A172 (cell line): Measurements from ENCODE around the gene RBCK1. TPM values are rescaled to one million over a fixed set of nuclear protein-coding genes. Genes with fewer than 3 reads are reported as not detected.
A peak's percentile ranks its signal among the peaks of the same experiment; 100 is the strongest.
"Not testable (repeated sequence)": the region's sequence is repeated elsewhere in the genome, so short reads cannot be mapped to it uniquely, and the experiment has no call there.

Experiments used
- DNase-seq: peaks from one replicate; pipeline ENCODE4 v3.0.0-alpha.2; 2015; ENCODE audit warnings: low spot score
- total RNA-seq: library from RNA; depleted of rRNA; stranded (reverse); fragments of >200 nt; shearing (Covaris generic); gene quantifications from 2 replicates; pipeline ENCODE4 v1.2.3, GENCODE V29; 2014; rRNA removed

The RBCK1 gene
- total RNA-seq, result 101 and 129 TPM in 2 replicates

DNA sequence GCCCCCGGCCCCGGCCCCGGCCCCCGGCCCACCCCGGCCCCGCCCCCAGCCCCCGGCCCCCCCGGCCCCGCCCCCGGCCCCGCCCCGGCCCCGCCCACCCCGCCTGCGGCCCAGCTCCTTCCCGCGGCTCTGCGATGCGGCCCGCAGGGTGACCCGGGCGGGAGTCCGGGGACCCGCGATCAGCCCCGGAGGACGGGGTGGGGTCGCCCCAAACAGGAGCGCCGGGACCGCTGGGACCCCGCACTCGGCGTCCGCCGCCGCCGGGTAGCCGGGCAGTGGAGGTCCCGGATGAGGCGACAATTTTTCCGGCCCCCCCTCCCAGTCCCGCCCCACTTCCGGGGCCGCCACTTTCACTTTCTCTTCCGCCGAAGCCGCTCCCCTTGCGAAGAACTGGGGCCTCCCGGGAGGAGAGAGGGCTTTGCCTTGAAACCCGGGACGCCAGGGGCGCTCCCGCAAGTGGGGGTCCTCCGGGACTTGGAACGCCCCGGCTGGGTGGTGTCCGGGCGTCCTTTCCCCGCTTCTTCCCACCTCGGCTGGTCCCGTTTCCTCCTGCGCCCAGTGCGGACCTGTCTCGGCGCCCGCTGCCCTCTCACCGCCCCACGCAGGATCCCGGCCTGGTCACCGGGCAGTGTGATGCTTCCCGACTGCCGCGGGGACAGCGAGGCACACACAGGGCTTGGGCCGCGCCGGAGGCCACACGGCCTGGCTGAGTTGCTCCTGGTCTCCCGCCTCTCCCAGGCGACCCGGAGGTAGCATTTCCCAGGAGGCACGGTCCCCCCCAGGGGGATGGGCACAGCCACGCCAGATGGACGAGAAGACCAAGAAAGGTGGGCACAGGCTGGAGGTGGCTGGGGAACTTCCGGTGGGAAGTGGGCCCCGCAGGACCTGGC lies at the start of gene RBCK1:
Gene RBCK1, plus strand, starts transcription at position 347 of the 890 bp plus-strand sequence. Its CDS starts 459 bp downstream, at position 806.
- DNase-seq, result peak; percentile 74

DNA sequence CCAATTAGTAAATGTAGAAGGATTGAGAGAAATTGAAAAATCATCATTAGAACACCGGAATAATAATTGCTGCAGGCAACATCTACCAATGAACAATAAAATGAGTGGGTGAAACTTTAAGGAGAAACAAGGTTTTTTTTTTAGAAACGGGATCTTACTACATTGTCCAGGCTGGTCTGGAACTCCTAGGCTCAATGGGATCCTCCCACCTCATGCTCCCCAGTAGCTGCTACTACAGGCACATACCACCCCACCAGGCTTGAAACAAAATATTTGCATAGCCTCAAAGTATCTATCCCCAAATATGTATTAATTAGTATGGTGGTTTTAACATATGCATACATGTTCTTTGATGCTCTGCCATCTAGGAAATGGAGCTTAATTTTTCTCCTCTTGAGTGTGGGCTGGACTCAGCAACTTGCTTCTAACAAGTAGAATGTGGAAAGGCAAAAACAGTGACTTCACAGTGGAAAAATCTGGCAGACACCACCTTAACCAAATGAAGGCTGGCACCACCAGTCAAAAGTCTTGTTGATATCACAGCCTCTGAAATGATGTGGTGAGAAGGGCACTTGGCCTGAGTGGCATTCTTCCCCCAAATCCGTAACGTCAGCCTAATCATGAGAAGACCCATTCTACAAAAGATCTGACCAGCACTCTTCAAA lies 49.1 kb upstream of the RBCK1 start:
- DNase-seq, result no peak

DNA sequence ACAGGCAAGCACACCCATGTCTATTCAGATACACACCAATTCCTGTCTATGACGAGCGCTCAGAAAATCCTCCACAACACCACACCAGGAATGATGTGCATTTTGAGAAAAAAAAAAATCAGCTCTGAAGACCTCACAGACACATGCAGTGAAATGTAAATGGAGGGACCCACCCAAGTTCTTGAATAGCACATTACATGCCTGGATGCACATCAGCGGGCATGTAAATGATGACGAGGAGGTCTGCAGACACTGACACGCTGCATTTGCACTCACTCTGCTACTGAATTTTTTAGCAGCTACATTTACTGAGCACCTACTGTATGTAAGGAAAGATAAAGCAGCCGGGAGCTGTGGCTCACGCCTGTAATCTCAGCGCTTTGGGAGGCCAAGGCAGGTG lies 46.5 kb upstream of the RBCK1 start:
- DNase-seq, result no peak

DNA sequence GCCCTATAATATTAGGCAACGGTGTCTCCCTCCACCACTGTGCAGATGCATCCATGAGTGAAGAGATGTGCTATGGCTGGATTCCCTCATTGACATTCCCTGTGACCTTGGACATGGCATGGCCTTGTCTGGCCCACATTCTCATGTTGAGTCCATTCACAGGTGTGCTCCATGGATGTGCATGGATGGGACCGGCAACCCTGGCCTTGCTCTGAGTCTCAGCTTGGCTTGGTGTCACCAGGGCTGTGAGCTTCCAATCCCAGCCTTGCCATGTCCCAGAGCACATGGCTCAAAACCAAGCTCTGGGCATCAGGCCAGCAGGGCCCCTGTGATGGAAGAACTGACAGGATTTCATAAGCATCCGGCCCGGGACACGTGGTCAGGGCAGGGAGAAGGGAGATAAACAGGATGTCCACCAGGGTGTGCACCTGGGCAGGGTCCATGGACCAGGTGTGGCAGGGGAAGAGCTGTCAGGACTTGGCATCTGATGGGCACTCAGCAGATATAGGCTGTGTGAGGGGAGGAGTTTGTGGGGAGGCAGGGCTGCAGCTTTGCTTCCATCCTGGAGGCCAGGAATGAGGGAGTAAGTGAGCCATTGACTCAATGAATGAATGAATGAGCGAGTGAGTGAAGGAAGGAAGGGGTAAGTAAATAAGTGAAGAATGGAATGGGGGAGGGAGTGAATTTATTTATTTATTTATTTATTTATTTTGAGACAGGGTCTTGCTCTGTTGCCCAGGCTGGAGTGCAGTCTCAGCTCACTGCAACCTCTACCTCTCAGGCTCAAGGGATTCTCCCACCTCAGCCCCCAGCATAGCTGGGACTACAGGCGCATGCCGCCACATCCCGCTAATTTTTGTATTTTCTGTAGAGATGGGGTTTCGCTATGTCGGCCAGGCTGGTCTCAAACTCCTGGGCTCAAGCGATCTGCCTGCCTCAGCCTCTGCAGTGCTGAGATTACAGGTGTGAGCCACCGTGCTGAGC lies 45.5 kb upstream of the RBCK1 start:
- peak; percentile 91 for DNase-seq

DNA sequence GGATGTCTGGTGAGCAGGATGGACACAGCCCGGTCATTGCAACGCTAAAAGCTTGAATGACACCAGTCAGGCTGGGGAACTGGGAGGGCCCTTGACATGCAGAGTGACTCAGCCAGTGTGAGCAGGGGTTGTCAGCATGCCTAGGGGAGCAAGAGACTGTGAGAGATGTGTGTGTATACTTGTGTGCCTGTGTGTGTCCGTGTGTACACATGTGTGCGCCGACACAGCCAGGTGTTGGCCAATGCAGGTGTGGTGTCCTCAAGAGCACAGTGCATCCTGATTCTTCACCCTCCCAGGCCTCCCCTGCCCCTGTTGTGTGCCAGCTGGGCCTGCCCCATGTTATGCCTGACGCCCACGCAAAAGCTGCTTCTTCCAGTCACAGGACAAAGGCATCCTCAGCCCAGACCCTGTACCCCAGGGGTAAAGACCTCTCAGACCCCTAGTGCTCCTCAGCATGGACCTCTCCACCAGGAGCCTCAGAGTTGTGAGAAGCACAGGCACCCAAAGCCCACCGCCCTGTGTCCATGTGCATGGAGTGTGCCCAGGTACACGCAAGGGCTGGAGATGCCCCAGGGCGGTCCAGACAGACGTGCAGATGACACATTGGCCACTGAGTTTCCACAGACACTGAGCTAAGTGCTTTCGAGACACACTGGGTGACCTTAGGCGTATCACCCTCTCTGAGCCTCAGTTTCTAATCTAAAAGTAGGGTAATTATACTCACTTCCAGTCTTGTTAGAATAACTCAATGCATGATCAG lies 44.6 kb upstream of the RBCK1 start:
- DNase-seq, result no peak

DNA sequence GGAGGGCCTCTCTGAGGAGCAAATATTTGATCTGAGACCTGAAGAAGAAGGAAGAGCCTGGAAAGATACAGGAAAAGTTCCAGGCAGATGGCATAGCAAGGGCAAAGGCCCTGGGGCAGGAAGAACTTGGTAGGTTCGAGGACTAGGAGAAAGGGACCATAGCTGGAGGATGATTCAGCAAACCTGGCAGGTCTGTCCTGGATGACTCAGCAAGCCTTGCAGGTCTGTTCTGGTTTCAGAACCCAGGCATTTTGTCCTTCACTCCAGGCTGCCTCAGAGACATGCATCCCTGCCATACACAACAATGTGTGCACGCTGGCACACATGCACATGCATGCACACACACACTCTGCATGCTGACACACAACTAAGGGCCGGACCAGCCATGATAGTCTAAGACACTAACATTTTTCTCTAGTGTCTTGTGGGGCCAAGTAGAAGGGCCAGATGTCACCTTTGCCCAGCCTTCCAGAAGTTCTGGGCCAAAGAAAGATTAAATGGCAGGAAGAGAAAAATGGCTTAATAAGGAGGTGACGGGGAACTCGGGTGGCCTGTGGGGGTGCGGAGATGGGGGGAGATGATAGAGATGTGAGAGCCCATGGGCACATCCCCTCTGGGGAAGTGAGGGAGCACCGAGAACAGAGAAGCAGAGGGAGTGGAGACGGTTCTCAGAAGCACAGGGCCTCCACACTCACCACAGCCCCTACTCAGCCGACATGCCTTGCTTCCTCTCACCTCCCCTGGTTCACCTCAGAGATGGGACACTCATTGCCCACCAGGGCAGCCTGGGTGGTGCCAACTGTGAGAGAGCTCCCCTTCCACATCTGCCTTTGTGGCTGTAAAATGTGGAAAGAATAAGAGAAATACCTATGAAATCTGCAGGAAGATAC lies 42.9 kb upstream of the RBCK1 start:
- DNase-seq, result peak; percentile 66

DNA sequence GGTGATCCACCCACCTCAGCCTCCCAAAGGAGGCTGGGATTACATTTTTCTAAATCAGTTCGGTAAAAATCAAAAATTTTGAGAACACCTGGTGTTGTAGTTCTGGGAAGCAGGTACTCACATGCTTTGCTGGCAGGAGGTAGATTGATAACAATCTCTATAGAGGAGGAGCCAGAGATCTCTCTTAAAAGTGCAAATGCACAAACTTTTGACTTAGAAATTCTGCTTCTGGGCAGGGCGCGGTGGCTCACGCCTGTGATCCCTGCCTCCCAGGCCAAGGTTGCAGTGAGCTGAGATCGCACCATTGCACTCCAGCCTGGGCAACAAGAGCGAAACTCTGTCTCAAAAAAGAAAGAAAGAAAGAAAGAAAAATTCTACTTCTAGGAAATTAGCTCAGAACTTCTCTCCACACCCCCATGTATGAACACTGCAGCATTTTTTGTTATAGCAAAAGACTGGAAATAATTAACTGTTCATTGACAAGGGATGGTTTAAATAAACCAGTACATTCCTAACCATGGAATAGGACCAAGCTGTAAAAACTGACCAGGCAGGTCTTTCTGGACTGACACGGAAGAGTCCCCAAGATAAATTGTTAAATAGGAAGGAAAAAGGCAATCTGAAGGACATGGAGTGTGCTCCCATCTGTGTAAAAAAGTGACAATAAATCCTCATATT lies 41.9 kb upstream of the RBCK1 start:
- DNase-seq, result no peak

DNA sequence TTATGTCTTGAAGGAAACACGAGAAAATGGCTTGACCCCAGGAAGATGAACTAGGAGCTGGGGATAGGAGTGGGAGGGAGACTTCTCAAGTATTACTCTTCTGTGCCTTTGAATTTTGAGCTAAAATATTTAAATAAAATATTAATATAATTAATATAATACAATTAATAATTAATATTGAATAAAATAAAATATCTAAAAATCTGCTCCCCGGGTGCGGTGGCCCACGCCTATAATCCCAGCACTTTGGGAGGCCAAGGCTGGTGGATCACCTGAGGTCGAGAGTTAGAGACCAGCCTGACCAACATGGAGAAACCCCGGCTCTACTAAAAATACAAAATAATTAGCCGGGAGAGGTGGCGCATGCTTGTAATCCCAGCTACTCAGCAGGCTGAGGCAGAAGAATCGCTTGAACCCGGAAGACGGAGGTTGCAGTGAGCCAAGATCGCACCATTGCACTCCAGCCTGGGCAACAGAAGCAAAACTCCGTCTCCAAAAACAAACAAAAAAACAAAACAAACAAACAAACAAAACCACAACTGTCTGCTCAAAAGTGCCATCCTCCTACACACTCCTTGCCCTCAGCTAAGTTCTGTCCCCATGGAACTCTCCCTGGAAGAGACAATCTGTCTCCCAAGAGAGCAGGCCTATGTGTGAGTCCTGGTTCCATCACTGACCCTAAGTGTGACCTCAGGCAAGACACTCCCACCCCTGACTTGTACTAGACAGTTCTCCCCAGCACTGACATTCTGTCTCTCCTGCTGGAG lies 41.2 kb upstream of the RBCK1 start:
- DNase-seq, result no peak

DNA sequence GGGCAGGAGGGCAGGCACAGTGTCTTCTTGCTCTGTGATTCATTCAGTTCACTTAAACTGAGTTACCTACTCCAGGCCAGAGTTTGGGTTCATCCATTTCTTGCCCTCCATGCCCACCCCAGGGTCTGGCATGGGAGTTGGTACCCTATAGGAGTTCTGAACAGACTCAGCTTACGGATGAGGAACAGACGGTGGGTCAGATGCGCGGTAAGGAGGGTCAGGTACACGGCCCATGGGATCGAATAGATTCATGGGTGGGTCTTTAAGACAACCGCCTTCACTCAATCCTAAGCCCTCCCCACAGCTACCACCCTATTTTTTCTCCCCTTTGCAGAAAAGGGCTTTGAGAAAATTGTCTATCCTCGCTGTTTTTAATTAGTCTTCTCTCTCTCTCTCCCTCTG lies 40.6 kb upstream of the RBCK1 start:
- no peak for DNase-seq

DNA sequence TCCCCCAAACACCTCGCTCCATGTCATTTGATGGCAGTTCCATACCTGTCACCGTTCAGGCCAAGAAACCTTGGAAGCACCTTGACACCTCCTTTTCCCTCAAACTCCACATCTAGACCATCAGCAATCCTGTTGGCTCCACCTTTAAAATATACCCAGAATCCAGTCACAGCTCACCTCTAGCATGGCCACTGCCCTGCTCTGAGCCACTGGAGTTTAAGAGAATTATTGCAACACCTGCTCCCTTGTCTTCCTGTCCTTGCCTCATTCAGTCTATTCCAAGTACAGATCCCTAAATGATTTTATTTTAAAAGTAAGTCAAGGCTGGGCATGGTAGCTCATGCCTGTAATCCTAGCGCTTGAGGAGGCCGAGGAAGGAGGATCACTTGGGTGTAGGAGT lies 39.2 kb upstream of the RBCK1 start:
- no peak for DNase-seq

DNA sequence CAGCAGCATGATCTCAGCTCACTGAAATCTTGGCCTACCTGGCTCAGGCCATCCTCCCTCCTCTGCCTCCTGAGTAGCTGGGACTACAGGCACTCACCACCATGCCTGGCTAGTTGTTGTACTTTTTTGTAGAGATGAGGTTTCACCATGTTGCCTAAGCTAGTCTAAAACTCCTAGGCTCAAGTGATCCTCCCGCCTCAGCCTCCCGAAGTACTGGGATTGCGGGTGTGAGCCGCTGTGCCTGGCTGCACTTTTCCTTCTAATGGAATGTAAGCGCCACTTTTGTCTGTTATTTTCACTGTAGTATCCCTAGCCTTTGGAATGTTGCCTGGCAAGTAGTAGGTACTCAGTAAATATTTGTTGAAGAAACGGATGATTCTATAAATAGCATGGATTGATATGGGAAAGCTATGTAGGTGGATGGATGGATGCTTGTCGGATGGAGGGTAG lies 37.9 kb upstream of the RBCK1 start:
- DNase-seq, result no peak

DNA sequence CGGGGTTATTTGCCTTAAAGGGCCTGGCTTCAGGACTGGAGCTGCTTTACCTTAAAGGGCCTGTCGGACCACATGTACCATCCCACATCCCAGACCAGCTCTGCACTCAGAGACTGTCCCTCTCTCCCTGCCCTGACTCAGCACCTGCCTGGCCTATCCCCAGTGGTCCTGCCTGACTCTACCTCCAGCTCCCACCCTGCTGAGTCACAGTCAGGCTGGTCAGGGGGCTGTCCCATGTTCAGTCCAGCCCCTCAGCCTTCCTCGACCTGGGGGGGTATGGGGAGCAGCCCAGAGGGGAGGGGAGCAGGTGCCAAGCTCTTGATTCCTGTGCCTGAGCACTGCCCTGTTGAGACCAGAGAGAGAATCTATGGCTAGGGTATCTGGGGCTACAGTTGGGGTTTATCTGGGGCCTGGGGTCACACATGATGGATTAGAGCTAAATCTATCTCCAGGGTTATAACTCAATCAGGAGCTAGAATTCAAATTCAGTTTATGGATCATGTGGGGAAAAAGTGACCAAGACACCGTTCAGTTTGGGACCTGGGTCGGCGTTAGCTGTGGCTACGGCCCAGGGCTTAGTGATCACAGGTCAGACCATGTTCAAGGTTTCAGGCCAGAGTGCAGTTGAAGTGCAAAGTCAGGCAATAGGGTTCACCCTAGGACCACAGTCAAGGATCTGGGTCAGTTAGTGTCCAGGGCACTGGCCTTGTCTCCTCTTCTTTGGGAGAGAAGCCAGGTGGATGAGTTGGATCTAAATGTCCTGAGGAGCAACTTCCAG lies 36.9 kb upstream of the RBCK1 start:
- DNase-seq, result no peak

DNA sequence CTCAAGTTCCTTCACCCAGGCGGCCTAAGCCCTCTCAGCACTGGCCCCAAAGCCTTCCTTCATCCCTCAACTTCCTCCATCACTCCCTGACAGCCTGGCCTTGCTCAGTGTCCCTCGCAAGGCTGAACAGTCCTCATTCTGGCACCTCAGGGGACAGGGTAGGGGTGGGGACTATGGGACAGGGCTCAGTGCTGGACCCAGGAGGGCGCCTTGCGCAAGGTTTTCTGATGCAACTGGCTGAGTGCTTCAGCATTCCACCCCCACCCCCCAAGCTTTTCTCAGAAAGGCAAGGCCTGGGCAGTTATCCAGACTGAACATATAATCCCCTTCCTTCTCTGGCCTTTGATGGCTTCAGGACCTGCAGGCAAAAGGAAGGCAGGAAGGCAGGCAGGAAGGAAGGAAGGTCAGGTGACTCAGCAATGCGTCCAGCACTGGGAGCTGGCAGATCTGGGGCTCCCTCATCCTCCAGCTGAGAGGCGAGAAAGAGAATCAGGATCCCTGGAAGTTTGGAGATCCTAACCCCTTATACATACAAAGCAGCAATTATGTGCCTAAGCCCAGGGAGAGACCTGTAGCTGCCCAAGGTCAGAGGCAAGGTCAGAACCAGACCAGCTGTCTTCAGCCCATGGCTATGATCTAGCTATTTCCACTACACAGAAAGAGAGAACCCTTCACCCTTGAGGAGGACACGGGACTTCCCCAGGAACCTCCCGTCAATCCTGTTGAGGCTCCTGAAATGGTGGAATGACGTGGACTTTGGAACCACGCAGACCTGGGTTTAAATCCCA lies 36.1 kb upstream of the RBCK1 start:
- DNase-seq, result peak; percentile 78

DNA sequence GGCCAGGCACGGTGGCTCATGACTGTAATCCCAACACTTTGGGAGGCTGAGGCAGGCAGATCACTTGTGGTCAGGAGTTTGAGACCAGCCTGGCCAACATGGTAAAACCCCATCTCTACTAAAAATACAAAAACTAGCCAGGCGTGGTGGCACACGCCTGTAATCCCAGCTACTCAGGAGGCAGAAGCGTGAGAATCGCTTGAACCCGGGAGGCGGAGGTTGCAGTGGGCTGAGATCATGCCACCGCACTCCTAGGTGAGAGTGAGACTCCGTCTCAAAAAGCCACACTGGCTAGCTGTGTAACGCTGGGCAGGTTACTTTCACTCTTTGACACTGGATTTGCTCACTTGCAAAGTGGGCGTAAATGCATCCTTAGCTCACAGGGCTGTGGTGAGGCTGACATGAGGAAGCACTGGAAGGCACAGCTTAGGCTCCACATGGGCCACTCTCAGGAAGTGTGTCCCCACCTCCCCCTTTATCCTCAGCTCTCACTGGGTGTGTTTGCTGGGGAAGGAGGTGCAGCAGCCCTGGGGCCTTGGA lies 35.5 kb upstream of the RBCK1 start:
- DNase-seq, result not testable (repeated sequence)

DNA sequence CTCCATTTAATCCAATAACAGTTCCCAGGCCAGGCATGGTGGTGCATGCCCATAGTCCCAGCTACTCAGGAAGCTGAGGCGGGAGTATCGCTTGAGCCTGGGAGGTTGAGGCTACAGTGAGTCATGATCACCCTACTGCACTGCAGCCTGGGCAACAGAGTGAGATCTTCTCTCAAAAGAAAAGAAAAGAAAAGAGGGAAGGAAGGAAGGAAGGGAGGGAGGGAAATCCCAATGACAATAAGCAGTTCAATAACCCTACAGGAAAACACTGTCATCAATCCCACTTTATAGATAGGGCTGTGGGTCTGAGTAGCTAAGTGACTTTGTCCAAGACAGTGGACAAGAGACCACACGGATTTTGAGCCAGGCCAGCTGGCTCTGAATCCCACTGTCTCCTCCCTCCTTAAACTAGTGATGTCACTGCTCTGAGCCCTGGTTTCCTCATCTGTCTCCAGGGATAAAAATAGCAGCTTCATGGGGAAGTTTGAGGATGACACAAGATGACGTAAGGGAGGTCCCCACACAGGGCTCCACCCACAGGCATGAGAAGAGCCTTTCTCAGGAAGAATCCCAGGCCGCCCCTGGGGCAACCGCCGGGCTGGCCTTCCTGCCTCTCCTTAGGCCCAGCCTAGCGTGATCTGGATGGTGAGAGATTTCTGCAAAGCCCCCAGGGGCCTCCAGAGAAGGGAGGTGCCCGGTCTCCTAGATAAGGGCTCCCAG lies 34.8 kb upstream of the RBCK1 start:
- DNase-seq, result peak; percentile 90

DNA sequence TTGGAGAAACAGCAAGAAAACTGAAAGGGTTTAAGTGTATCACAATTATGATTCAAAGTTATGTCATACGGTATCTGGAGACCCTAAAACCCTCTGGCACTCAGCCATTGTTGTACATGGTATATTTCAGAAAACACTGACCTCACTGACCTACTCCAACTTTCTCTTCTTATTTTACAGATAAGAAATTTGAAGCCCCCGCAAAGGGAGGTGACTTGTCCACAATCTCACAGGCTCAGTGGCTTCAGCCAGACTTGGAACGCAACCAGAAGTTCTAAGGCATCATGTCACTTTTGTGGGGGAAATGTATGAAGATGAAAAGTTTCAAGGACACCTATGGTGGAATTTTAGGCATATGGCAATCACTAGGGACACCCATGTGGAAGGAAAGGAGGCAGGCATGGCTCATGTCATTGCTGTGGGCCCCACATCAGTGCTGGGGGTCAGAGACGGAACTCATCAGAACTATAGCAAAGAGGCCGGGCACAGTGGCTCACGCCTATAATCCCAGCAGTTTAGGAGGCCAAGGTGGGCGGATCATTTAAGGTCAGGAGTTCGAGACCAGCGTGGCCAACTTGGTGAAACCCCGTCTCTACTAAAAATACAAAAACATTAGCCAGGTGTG lies 32.7 kb upstream of the RBCK1 start:
- no peak for DNase-seq
